GM15510 (cell line): ENCODE measurements around the gene FAM120B.
A peak's percentile ranks its signal among the peaks of the same experiment; 100 is the strongest.

Experiments used
- POLR2A ChIP-seq: IDR thresholded peaks from 3 replicates; pipeline ENCODE4 v1.6.1; 2011; ENCODE audit warnings: borderline replicate concordance; ENCODE audit not compliant: insufficient read length; ENCODE audit errors: extremely low read depth

Gene FAM120B

GRCh38 chr6:170281331-170282292 is 24.9 kb upstream of the FAM120B start:
- TF ChIP-seq POLR2A, result no peak

DNA sequence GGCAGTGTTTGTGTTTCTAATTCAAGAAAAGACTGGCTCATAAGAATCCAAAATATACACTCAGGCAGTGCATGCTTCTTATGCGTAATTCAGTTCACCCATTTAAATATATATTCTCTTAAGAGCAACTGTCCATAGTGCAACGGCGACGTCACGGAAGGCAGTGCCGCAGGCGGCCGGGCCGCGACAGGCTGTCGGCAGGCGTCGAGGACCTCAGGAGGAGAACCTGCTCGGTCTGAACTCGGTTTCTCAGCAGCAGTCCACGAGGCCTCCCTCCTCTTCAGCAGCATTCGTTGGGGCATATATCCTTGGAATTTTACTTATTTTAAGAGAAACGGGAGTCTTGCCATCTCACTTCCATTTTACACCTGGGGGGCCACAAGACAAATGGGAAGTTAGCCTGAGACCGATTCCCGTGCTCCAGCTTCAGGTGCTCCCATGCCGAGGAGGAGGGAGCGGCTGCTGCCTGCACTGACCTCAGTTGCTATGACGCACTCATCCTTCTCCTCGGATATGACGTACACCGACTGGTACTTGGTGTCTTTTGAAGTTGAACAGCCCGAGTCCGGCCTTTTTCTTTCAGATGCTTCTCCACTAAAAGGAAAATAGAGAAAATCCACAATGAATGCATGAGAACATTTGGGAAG is 23.9 kb upstream of the FAM120B start:
- no peak for TF ChIP-seq POLR2A

GRCh38 chr6:170283212-170284081 is 23.1 kb upstream of the FAM120B start:
- no peak for TF ChIP-seq POLR2A

DNA sequence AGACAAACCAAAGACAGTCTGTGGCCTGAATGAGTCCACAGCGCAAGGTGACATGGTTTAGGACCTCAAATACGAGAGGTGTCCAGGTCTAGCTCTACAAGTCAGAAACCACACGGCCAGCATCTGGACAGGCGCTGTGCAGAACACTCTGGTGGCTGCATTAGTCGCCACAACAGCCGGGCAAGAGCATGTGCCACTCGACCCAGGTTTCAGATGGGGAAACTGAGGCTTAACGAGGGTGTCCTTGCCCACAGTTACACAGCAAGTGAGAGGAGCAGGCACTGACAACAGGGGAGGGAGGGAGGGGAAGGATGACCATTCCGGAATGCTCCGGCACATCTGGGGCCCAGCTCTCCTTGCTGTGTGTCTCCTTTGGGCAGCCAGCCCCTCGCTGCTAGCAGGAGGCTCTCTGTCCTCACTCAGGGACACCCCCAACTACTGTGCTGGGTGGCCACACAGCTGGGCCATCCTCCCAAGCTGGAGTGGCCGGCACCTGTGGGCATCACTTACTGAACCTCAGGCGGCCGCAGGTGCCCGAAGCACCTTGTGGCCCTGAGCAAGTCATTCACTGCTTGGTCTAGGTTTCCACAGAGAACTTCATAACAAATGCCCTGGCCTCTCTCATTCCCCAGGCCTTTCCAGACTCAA is 22.3 kb upstream of the FAM120B start:
- TF ChIP-seq POLR2A, result no peak

DNA sequence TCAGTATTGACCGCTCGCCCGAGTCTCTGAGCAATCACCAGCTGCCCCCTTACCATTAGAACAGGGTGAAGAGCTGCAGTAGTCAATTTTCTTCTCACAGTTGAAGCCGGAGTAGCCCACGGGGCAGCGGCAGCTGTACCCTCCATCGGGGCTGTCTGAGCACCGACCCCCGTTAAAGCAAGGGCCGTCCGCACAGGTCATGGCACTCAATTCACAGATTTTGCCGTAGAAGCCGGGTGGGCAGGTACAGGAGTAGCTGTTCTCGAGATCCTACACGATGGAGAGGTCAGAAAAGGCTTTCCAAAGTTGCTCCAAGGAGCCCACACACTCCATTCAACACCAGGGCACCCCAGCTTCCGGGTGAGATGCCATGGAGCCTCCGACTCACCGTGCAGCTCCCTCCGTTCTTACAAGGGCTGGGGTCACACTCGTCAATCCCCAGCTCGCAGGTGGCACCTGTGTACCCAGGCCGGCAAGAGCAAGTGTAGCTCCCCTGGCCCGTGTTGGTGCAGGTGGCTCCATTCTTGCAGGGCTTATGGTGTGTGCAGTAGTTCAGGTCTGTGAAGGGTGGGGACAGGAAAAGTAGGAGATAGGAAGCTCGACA is 21.6 kb upstream of the FAM120B start:
- TF ChIP-seq POLR2A, result no peak

GRCh38 chr6:170285482-170285881 is 21.1 kb upstream of the FAM120B start:
- no peak for TF ChIP-seq POLR2A

DNA sequence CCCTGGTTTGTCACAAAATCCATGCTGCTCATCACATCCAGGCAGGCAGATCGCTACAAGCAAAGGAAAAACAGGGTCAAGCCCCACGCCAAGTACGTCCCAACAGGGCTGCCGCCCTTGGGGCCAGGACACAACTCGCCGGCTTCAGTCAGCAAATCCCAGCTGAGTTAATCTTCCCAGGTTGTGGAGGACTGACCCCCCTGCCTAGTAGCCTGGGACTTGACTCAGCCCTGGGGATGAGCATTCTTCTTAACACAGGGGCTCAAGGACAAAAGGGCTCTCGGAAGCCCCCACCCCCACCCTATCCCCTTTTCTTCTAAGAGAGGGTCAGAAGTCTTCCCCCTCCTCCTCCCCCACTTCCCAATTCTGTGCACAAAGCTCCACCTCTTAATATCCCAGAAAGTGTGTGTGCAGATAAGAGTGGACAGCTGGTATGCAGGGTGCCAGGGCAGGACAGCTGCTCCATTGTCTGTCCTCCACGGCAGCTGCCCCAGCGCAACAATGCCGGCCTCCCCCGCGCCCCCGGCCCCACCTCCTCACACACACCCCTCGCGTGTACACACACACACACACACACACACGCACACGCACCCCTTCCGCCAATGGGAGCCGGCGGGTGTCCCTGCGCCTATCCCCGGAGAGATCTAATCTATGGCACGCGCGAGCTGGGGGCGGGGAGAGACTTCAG is 20.2 kb upstream of the FAM120B start:
- no peak for TF ChIP-seq POLR2A

DNA sequence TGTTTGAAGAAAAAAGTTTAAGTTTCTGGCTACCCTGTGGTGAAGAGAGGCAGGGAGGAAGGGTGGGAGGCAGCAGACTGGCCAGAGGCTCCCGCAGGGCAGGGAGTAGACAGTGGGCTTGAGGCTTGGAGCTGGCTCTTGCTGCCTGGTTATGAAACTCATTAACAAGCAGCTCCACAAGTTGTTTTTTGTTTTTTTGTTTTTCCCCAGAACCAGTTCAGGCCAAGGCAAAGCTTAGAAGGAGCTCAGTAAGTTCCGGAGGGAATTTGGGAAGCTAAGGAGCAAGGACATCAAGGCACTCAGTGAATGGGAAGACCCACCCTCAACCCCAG is 19.7 kb upstream of the FAM120B start:
- no peak for TF ChIP-seq POLR2A

GRCh38 chr6:170287371-170287876 is 19.1 kb upstream of the FAM120B start:
- no peak for TF ChIP-seq POLR2A

DNA sequence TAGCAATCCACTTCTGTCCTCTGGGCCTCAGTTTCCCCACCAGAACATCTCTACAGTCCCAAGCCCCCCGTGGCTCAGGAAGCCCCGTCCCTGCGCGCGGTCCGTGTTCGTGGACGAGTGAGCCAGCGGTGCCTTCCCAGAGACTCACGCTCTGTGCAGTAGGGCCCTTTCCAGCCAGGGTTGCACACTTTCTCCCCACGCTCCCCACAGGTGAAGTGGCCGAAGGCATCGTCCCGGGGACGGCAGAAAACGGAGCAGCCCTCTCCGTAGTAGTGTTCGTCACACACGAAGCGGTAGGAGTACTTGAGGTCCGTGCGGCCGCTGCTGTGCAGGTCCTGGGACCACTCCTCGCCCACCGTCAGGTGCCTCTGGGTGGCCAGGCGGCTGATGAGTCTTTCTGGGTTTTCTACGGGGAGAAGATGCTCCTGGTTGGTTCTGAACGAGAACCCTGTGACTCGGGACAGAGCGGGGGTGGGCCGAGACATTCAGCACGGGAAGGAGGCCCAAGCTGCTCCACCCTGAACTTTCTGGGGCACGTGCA is 18.4 kb upstream of the FAM120B start:
- no peak for TF ChIP-seq POLR2A

- no peak for TF ChIP-seq POLR2A
Observed at GRCh38 chr6:170288852-170289179, 17.7 kb upstream of the FAM120B start.

DNA sequence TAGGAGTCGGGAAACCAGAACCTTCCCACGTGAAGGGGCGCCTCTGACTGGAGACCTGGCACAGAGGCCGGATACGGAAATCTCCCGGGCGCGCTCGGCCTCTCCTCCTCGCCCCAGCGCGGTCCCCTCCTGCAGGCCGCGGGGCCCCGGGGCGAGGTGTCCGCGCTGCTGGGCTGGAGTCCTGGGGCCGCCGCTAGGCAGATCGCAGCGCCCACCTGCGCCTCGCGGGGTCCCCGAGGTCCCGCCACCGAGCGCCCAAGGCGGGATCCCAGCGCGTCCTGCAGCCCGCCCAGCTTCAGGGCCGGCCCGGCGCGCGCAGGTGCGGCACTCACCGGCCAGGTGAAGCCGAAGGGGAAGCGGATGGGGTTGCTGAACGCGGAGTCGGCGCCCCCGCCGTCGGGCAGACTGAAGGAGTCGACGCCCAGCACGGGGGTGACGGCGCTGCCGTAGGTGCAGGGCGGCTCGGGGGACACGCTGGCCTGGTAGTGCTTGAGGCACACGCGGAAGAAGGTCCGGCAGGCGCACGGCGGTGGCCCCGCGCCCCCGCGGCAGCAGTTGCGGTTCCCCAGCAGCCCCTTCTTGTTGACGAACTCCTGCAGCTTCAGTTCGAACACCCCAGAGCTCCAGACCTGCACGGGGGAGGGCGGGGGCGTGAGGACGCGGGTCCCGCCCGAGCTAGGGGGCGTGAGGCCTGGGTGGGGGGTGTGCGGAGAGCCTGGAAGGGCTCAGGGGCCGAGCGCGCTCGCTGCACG is 17.2 kb upstream of the FAM120B start:
- TF ChIP-seq POLR2A, result no peak

GRCh38 chr6:170289951-170290295 is 16.6 kb upstream of the FAM120B start:
- no peak for TF ChIP-seq POLR2A

DNA sequence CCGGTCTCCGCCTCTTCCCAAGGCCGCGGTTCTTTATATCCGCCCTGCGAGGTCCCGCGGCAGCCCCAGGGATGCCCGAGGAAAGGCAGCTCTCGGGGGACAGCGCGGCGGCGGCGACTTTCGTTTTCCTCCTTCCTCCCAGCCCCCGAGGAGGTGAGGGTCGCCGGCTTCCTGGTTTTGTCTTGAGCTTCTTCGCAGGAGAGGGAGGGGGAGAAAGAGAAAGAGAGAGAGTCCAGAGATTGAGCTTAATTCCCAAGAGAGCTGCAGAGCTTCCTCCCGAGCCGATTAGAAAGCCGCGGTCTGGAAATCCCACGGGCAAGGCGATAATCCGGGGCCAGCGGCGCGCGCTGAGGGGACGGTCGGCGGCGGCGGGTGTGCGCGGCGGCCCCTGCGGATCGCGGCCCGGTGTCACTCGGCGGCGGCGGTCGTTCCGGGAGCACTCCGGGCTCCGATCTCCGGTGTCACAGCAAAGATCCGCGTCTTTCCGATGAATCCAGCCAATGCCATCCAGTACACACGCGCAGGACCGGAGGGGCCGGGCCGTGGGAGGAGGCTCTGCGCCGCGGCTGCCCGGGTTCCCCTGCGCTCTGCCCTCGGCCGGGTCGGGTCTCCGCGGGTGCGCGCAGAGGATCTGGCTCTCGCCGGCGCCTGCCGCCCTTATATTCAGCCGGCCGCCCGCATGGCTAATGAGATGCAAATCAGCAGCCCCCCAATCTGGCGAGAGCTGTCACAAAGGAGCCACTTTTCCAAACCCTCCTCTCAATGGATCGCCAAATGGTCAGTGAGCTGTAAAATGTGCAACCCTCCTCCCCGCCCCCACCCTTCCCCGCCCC is 16.0 kb upstream of the FAM120B start, which contains the start of gene DLL1:
Gene DLL1 (minus strand): TSS at position 783 of the 833 bp plus-strand sequence. CDS start 939 bp downstream, outside the sequence.
- TF ChIP-seq POLR2A, result peak; percentile 68
